Nephron progenitor cell (in vitro differentiated cells): ENCODE measurements around the gene TSPAN32.
"Not testable (repeated sequence)": the region's sequence is repeated elsewhere in the genome, so short reads cannot be mapped to it uniquely, and the experiment has no call there.

Experiments
- DNase-seq: peaks from one replicate; pipeline ENCODE4 v3.0.0; 2021
- H3K27ac Mint-ChIP-seq: 2 replicates; pipeline ENCODE4 v1.8.0; 2021; ENCODE audit warnings: mild to moderate bottlenecking, moderate library complexity, mixed read lengths
- H3K27me3 Mint-ChIP-seq: 2 replicates; pipeline ENCODE4 v1.8.0; 2021; ENCODE audit warnings: mild to moderate bottlenecking, low read depth, mixed read lengths; ENCODE audit not compliant: poor library complexity
- H3K36me3 Mint-ChIP-seq: 2 replicates; pipeline ENCODE4 v1.8.0; 2021; ENCODE audit warnings: low read depth, mixed read lengths
- H3K4me1 Mint-ChIP-seq: 2 replicates; pipeline ENCODE4 v1.8.0; 2021; ENCODE audit warnings: mixed read lengths
- H3K4me3 Mint-ChIP-seq: 2 replicates; pipeline ENCODE4 v1.8.0; 2021; ENCODE audit warnings: mild to moderate bottlenecking, moderate library complexity, mixed read lengths
- H3K9me3 Mint-ChIP-seq: 2 replicates; pipeline ENCODE4 v1.8.0; 2021; ENCODE audit warnings: mild to moderate bottlenecking, moderate library complexity, mixed read lengths
- CTCF ChIP-seq: fragments of 200-600 bp; sonication (generic); IDR thresholded peaks from 2 replicates; pipeline ENCODE4 v1.5.0; 2021; ENCODE audit warnings: antibody characterized with exemption

Gene TSPAN32

GRCh38 chr11:2331404-2331803 is 29.6 kb downstream of the TSPAN32 start:
- Mint-ChIP-seq H3K4me1 (no peaks in the 10 kb centered on the region), H3K4me3 (no peak overlapping the region), H3K36me3 (peaks cover 12% of the 10 kb centered on the region), H3K27me3 (peaks cover 20% of the 10 kb centered on the region), H3K9me3 (peaks cover 32% of the 10 kb centered on the region), H3K27ac (no peak overlapping the region)
- DNase-seq = no peak
- TF ChIP-seq CTCF = no peak

GRCh38 chr11:2332569-2332968 is 30.8 kb downstream of the TSPAN32 start:
- H3K4me1 Mint-ChIP-seq, H3K4me3 Mint-ChIP-seq, DNase-seq, H3K27ac Mint-ChIP-seq: not testable (repeated sequence)
- H3K36me3 Mint-ChIP-seq = peaks cover 12% of the 10 kb centered on the region
- H3K27me3 Mint-ChIP-seq = peaks cover 29% of the 10 kb centered on the region
- H3K9me3 Mint-ChIP-seq = peaks cover 32% of the 10 kb centered on the region

GRCh38 chr11:2333486-2334205 is 31.8 kb downstream of the TSPAN32 start:
- H3K27ac Mint-ChIP-seq, H3K4me1 Mint-ChIP-seq, H3K4me3 Mint-ChIP-seq, DNase-seq: not testable (repeated sequence)
- Mint-ChIP-seq H3K36me3 (peaks cover 12% of the 10 kb centered on the region), H3K9me3 (peaks cover 32% of the 10 kb centered on the region), H3K27me3 (peaks cover 28% of the 10 kb centered on the region)

GRCh38 chr11:2335286-2335685 is 33.5 kb downstream of the TSPAN32 start:
- DNase-seq, H3K4me1 Mint-ChIP-seq, H3K4me3 Mint-ChIP-seq, H3K27ac Mint-ChIP-seq: not testable (repeated sequence)
- peaks cover 10% of the 10 kb centered on the region for H3K36me3 Mint-ChIP-seq
- H3K27me3 Mint-ChIP-seq = peaks cover 28% of the 10 kb centered on the region
- H3K9me3 Mint-ChIP-seq = peaks cover 20% of the 10 kb centered on the region

- DNase-seq, H3K4me1 Mint-ChIP-seq: not testable (repeated sequence)
Observed at GRCh38 chr11:2338760-2339159, 36.9 kb downstream of the TSPAN32 start.

GRCh38 chr11:2342557-2342956 is 40.7 kb downstream of the TSPAN32 start:
- H3K4me1 Mint-ChIP-seq = no peaks in the 10 kb centered on the region
- TF ChIP-seq CTCF = no peak
- H3K27me3 Mint-ChIP-seq = peaks cover 46% of the 10 kb centered on the region
- H3K36me3 Mint-ChIP-seq = no peaks in the 10 kb centered on the region
- no peak for DNase-seq
- no peak overlapping the region for H3K27ac Mint-ChIP-seq
- H3K4me3 Mint-ChIP-seq = no peak overlapping the region
- peaks cover 21% of the 10 kb centered on the region for H3K9me3 Mint-ChIP-seq

More at GRCh38 chr11:2338760-2339159, 36.9 kb downstream of the TSPAN32 start:
- not testable (repeated sequence) for H3K4me3 Mint-ChIP-seq, H3K36me3 Mint-ChIP-seq, H3K27ac Mint-ChIP-seq, H3K9me3 Mint-ChIP-seq
- peaks cover 31% of the 10 kb centered on the region for H3K27me3 Mint-ChIP-seq

- DNase-seq = no peak
- H3K4me1 Mint-ChIP-seq = no peaks in the 10 kb centered on the region
- H3K27ac Mint-ChIP-seq = no peak overlapping the region
- no peak overlapping the region for H3K4me3 Mint-ChIP-seq
- H3K9me3 Mint-ChIP-seq = peaks cover 22% of the 10 kb centered on the region
- no peak for TF ChIP-seq CTCF
- H3K36me3 Mint-ChIP-seq = no peaks in the 10 kb centered on the region
- H3K27me3 Mint-ChIP-seq = peaks cover 46% of the 10 kb centered on the region
Observed at GRCh38 chr11:2342981-2343380, 41.2 kb downstream of the TSPAN32 start.

GRCh38 chr11:2343502-2343901 is 41.7 kb downstream of the TSPAN32 start:
- TF ChIP-seq CTCF = no peak
- H3K4me1 Mint-ChIP-seq = no peaks in the 10 kb centered on the region
- H3K36me3 Mint-ChIP-seq = no peaks in the 10 kb centered on the region
- DNase-seq = no peak
- H3K27me3 Mint-ChIP-seq = peaks cover 46% of the 10 kb centered on the region
- H3K9me3 Mint-ChIP-seq = peaks cover 28% of the 10 kb centered on the region
- no peak overlapping the region for H3K4me3 Mint-ChIP-seq
- H3K27ac Mint-ChIP-seq = no peak overlapping the region
